Ishikawa (cell line): ENCODE data around the gene CFAP61.

Experiments used
- CEBPB ChIP-seq: IDR thresholded peaks from 2 replicates; pipeline ENCODE4 v1.6.1; 2012
- CREB1 ChIP-seq: IDR thresholded peaks from 2 replicates; pipeline ENCODE4 v1.6.1; 2012; ENCODE audit warnings: low read depth
- EGR1 ChIP-seq: IDR thresholded peaks from 2 replicates; pipeline ENCODE4 v1.6.1; 2012
- EP300 ChIP-seq: IDR thresholded peaks from 2 replicates; pipeline ENCODE4 v1.6.1; 2012; ENCODE audit warnings: borderline replicate concordance
- FOXM1 ChIP-seq: IDR thresholded peaks from 2 replicates; pipeline ENCODE4 v1.6.1; 2012; ENCODE audit warnings: low read depth, borderline replicate concordance
- MAX ChIP-seq: IDR thresholded peaks from 2 replicates; pipeline ENCODE4 v1.6.1; 2012
- NFIC ChIP-seq: IDR thresholded peaks from 2 replicates; pipeline ENCODE4 v1.6.1; 2012
- RAD21 ChIP-seq: IDR thresholded peaks from 2 replicates; pipeline ENCODE4 v1.6.1; 2012; ENCODE audit warnings: low read depth
- REST ChIP-seq: IDR thresholded peaks from 2 replicates; pipeline ENCODE4 v1.6.1; 2012; ENCODE audit warnings: low read depth, mild to moderate bottlenecking
- TAF1 ChIP-seq: IDR thresholded peaks from 2 replicates; pipeline ENCODE4 v1.6.1; 2012; ENCODE audit warnings: low read depth, mild to moderate bottlenecking
- TCF12 ChIP-seq: IDR thresholded peaks from 2 replicates; pipeline ENCODE4 v1.6.1; 2012; ENCODE audit warnings: low read depth
- TEAD4 ChIP-seq: IDR thresholded peaks from 2 replicates; pipeline ENCODE4 v1.6.1; 2012
- USF1 ChIP-seq: IDR thresholded peaks from 2 replicates; pipeline ENCODE4 v1.6.1; 2012
- YY1 ChIP-seq: IDR thresholded peaks from 2 replicates; pipeline ENCODE4 v1.6.1; 2012; ENCODE audit warnings: low read depth
- ZBTB7A ChIP-seq: IDR thresholded peaks from 2 replicates; pipeline ENCODE4 v1.6.1; 2012; ENCODE audit warnings: low read depth

The CFAP61 gene

GRCh38 chr20:20010639-20011500 is 41.5 kb upstream of the CFAP61 start:
- no peak for TF ChIP-seq REST
- TF ChIP-seq FOXM1, result no peak
- TF ChIP-seq NFIC, result no peak
- no peak for TF ChIP-seq CEBPB

GRCh38 chr20:20012541-20012940 is 39.8 kb upstream of the CFAP61 start:
- TF ChIP-seq RAD21 (no peak), REST (no peak), NFIC (no peak), EP300 (no peak), TCF12 (no peak), EGR1 (no peak), YY1 (no peak)

GRCh38 chr20:20014659-20015058 is 37.7 kb upstream of the CFAP61 start:
- no peak for TF ChIP-seq NFIC
- no peak for TF ChIP-seq CREB1
- TF ChIP-seq EGR1, result no peak
- TF ChIP-seq YY1, result no peak
- TF ChIP-seq EP300, result no peak
- TF ChIP-seq USF1, result no peak

- TF ChIP-seq CREB1, result no peak
- TF ChIP-seq RAD21, result peak; percentile 39; the same call in 1 of the 2 replicates
- TF ChIP-seq CEBPB, result no peak
- peak; percentile 38; the same call in 1 of the 2 replicates for TF ChIP-seq YY1
- TF ChIP-seq NFIC, result no peak
- no peak for TF ChIP-seq EP300
- peak; percentile 72 for TF ChIP-seq TCF12
- peak; percentile 66 for TF ChIP-seq TAF1
- TF ChIP-seq ZBTB7A, result no peak
- no peak for TF ChIP-seq FOXM1
- TF ChIP-seq TEAD4, result no peak
- peak; percentile 87 for TF ChIP-seq MAX
Observed at GRCh38 chr20:20017001-20017843, 35.1 kb upstream of the CFAP61 start, which contains the start of gene NAA20. NAA20 (plus strand) TSS chr20:20017362; CDS start chr20:20017397, 35 bp downstream.

- TF ChIP-seq TEAD4, result no peak
- no peak for TF ChIP-seq TCF12
- TF ChIP-seq RAD21, result no peak
- TF ChIP-seq NFIC, result no peak
- no peak for TF ChIP-seq CEBPB
- TF ChIP-seq CREB1, result no peak
- no peak for TF ChIP-seq USF1
- TF ChIP-seq EP300, result no peak
- no peak for TF ChIP-seq TAF1
- no peak for TF ChIP-seq YY1
- no peak for TF ChIP-seq MAX
- TF ChIP-seq FOXM1, result no peak
- no peak for TF ChIP-seq ZBTB7A
- TF ChIP-seq REST, result no peak
- TF ChIP-seq EGR1, result no peak
Observed at GRCh38 chr20:20017844-20018185, 34.5 kb upstream of the CFAP61 start.
